Stomach (tissue), 4 donors: Measurements from ENCODE around the gene PTPRU.

Experiments
- POLR2AphosphoS5 ChIP-seq, 3 donors: sonication (generic); formaldehyde crosslinking; IDR thresholded peaks; one replicate each; pipeline ENCODE4 v1.6.1; 2016; ENCODE audit warnings: antibody characterized with exemption in 3 of 3
- TF ChIP-seq, protein P1 (sequence below), 7 experiments: fragments of 450-650 bp in 4 of 7; fragments of 200-600 bp in 3 of 7; sonication (generic) in 3 of 7; IDR thresholded peaks; one replicate each; pipeline ENCODE4 v1.5.1; 2016 to 2019; ENCODE audit warnings: antibody characterized with exemption in 7 of 7, control low read depth in 2 of 7, mild to moderate bottlenecking in 1 of 7

DNA sequence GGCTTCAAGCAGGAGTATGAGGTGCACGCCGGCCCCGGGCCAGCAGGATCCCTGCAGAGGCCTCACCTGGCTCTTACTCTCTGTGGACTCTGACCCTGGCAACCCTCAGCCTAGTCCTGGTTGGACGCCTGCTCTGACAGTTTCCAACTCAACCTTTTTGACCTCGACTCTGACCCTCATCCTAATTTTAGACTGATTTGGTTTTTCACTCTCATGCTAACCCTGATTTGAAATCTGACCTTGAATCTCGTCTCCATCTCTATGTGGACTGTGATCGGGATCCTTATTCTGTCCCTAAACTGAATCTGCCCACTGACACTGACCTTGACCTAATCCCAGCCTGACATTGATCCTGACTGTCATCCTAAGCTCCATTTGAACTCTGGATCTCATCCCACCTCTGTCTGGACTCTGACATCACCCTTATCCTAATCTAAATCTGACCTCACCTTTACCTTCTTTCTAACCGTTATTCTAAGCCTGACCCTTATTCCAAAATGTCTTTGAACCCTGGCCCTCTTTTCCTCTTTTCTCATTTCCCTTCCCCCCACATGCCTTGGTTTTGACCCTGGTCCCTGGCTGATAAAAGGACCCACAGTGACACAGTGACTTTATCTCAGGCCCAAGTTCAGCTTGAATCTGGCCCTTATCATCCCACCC, 67.8 kb downstream of the PTPRU start:
- no peak for TF ChIP-seq POLR2AphosphoS5 (IDR thresholded peaks at IDR 0.05)
- TF ChIP-seq, protein P1, sequence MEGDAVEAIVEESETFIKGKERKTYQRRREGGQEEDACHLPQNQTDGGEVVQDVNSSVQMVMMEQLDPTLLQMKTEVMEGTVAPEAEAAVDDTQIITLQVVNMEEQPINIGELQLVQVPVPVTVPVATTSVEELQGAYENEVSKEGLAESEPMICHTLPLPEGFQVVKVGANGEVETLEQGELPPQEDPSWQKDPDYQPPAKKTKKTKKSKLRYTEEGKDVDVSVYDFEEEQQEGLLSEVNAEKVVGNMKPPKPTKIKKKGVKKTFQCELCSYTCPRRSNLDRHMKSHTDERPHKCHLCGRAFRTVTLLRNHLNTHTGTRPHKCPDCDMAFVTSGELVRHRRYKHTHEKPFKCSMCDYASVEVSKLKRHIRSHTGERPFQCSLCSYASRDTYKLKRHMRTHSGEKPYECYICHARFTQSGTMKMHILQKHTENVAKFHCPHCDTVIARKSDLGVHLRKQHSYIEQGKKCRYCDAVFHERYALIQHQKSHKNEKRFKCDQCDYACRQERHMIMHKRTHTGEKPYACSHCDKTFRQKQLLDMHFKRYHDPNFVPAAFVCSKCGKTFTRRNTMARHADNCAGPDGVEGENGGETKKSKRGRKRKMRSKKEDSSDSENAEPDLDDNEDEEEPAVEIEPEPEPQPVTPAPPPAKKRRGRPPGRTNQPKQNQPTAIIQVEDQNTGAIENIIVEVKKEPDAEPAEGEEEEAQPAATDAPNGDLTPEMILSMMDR (IDR thresholded peaks at IDR 0.05) = no peak
